Ectodermal cell (in vitro differentiated cells): Measurements from ENCODE around the gene HACE1. TPM values are rescaled to one million over a fixed set of nuclear protein-coding genes. Genes with fewer than 3 reads are reported as not detected.
"Not testable (repeated sequence)": the region's sequence is repeated elsewhere in the genome, so short reads cannot be mapped to it uniquely, and the experiment has no call there.

ENCODE experiments used
- H3K27ac ChIP-seq: 2 replicates; pipeline ENCODE4 v1.7.0; 2013; ENCODE audit warnings: mild to moderate bottlenecking, low read depth, low read length; ENCODE audit not compliant: insufficient read depth, poor library complexity, severe bottlenecking
- H3K27me3 ChIP-seq: 2 replicates; pipeline ENCODE4 v1.7.0; 2013; ENCODE audit warnings: mild to moderate bottlenecking, low read length; ENCODE audit not compliant: insufficient read depth, control insufficient read depth, poor library complexity, severe bottlenecking
- H3K36me3 ChIP-seq: one replicate; pipeline ENCODE4 v1.7.0; 2013; ENCODE audit warnings: low read length; ENCODE audit not compliant: control insufficient read depth, insufficient read depth
- H3K4me1 ChIP-seq: one replicate; pipeline ENCODE4 v1.7.0; 2013; ENCODE audit warnings: low read length; ENCODE audit not compliant: control insufficient read depth, insufficient read depth
- H3K4me3 ChIP-seq: 2 replicates; pipeline ENCODE4 v1.7.0; 2013; ENCODE audit warnings: low read depth, low read length, control low read depth; ENCODE audit not compliant: insufficient read depth
- H3K9me3 ChIP-seq: 2 replicates; pipeline ENCODE4 v1.7.0; 2013; ENCODE audit warnings: mild to moderate bottlenecking, low read length, moderate library complexity; ENCODE audit not compliant: control insufficient read depth
- WGBS, 2 experiments: methylation state at CpG; one replicate each; pipeline ENCODE4 v1.1.7; 2013; ENCODE audit warnings: missing lambda C conversion rate in 2 of 2; 5-methylcytosine and 5-hydroxymethylcytosine counted together
- polyA plus RNA-seq, 4 experiments: library from polyadenylated mRNA; stranded (reverse); fragments of 50-300 nt; gene quantifications; one replicate each; pipeline ENCODE4 v1.2.3, GENCODE V29; 2013

Gene HACE1, protein sequence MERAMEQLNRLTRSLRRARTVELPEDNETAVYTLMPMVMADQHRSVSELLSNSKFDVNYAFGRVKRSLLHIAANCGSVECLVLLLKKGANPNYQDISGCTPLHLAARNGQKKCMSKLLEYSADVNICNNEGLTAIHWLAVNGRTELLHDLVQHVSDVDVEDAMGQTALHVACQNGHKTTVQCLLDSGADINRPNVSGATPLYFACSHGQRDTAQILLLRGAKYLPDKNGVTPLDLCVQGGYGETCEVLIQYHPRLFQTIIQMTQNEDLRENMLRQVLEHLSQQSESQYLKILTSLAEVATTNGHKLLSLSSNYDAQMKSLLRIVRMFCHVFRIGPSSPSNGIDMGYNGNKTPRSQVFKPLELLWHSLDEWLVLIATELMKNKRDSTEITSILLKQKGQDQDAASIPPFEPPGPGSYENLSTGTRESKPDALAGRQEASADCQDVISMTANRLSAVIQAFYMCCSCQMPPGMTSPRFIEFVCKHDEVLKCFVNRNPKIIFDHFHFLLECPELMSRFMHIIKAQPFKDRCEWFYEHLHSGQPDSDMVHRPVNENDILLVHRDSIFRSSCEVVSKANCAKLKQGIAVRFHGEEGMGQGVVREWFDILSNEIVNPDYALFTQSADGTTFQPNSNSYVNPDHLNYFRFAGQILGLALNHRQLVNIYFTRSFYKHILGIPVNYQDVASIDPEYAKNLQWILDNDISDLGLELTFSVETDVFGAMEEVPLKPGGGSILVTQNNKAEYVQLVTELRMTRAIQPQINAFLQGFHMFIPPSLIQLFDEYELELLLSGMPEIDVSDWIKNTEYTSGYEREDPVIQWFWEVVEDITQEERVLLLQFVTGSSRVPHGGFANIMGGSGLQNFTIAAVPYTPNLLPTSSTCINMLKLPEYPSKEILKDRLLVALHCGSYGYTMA
- polyA plus RNA-seq (2013, experiment 1 of 4), result 20.4 TPM
- polyA plus RNA-seq (2013, experiment 2 of 4), result 21.4 TPM
- polyA plus RNA-seq (2013, experiment 3 of 4), result 19.8 TPM
- polyA plus RNA-seq (2013, experiment 4 of 4), result 22.5 TPM

DNA sequence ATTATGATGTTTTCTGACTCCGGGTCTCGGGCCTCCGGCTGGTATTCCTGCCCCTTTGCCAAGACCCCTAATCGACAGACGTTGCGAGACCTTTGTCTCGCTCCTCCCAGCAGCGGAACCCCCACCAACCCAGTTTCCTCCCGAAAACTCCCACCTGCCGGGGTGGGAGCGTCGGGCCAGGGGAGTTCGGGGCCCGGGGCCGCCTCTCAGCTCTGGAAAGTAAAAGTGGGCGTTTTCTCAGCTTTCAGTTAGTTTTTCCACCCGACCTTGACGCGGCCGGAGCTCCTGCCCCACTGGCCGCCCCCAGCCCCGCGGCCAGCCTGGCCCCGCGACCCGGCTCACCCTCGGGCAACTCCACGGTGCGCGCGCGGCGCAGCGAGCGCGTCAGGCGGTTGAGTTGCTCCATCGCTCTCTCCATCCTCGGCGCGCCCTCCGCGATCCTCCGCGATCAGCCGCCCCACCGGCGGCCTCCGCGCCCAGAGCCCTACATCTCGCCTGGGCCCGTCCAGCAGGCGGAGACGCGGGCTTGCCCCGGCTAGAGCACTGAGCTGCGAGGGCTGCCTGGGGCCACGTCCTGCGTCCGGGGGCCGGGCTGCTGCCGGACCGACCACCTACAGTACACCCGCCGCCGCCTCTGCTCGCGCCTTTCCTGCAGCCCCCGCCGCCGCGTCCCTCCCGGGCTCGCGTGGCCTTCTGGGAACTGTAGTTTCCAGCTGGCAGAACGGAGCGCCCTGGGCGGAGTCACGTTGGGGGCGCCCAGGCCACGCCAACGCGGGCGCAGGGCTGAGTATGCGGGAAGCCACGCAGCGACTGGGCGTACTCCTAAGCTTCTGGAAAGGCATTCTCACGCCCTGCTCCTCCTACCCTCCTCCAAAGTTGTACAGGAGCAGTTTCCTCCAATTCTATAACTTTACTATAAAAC lies at the start of gene HACE1:
Gene HACE1 (minus strand): TSS at position 695 of the 922 bp plus-strand sequence. CDS start 277 bp downstream, at position 418.
- peak within 1 kb of the TSS; percentile 56 for H3K27ac ChIP-seq
- H3K4me3 ChIP-seq, result peak within 1 kb of the TSS; percentile 67
- no peaks in the 10 kb centered on the region for H3K36me3 ChIP-seq
- H3K4me1 ChIP-seq, result peaks cover 4% of the 10 kb centered on the region
- WGBS, 2 experiments, result 0% methylated on average over 89 of the region's 89 CpGs
- H3K27me3 ChIP-seq, result no peaks in the 10 kb centered on the region
- no peaks in the 10 kb centered on the region for H3K9me3 ChIP-seq

DNA sequence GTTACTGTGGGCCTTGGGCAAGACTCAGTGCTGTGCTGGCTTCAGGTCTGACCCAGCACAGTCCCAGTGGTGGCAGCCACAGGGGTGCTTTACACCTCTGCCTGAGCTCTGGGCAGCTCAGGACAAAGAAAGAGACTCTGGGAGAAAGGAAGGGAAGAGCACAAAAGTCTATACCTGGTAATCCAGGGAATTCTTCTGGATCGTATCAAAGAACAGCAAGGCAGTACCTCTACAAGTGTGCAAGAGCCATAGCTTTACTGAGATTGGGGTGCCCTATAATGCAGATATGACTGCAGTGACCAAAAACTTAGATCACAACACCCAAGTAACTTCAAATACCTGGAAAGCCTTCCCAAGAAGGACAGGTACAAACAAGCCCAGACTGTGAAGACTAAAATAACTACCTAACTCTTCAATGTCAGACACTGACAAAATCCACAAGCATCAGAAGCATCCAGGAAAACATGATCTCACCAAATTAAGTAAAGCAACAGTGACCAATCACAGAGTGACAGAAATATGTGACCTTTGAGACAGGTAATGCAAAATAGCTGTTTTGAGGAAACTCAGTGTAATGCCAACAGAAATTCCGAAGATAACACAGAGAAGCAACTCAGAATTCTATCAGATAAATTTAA lies 49.3 kb upstream of the HACE1 start:
- 95% methylated on average over 2 of the region's 2 CpGs for WGBS, 2 experiments
- Histone ChIP-seq H3K27me3 (no peaks in the 10 kb centered on the region), H3K27ac (no peak overlapping the region), H3K9me3 (no peaks in the 10 kb centered on the region), H3K36me3 (no peaks in the 10 kb centered on the region), H3K4me1 (no peaks in the 10 kb centered on the region), H3K4me3 (no peak overlapping the region)

DNA sequence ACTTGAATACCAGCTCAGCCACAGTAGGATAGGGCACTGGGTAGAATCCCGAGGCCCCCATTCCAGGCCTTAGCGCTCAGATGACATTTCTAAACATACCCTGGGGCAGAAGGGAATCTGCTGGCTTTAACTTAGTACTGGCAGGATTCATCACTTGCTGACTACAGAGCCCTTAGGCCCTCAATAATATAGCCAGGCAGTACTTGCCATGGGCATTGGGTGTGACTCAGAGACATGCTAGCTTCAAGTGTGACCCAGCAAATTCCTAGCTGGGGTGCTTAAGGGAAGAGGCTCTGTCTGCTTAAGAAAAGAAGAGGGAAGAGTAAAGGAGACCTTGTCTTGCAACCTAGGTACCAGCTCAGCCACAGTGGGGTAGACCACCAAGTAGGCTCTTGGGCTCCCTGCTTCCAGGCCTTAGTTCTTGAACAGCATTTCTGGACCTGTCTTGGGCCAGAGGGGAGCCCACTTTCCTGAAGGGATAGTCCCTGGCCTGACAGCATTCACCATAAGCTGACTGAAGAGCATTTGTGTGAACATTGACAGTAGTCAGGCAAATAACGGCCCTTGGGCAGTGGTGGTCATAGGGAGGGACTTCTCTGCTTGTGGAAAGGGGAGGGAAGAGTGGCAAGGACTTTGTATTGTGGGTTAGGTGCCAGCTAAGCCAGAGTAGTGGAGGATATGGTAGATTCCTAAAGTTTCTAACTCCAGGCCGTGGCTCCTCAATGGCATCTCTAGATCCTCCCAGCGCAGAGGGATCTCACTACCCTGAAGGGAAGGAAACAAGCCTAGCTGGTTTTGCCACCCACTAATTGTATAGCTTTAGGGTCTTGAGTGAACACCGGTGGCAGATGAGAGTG lies 48.5 kb upstream of the HACE1 start:
- no peak overlapping the region for H3K27ac ChIP-seq
- H3K36me3 ChIP-seq, result no peaks in the 10 kb centered on the region
- H3K27me3 ChIP-seq, result no peaks in the 10 kb centered on the region
- no peak overlapping the region for H3K4me3 ChIP-seq
- no peaks in the 10 kb centered on the region for H3K9me3 ChIP-seq
- WGBS, 2 experiments, result 95 to 96% methylated on average over 6 of the region's 6 CpGs
- no peaks in the 10 kb centered on the region for H3K4me1 ChIP-seq

DNA sequence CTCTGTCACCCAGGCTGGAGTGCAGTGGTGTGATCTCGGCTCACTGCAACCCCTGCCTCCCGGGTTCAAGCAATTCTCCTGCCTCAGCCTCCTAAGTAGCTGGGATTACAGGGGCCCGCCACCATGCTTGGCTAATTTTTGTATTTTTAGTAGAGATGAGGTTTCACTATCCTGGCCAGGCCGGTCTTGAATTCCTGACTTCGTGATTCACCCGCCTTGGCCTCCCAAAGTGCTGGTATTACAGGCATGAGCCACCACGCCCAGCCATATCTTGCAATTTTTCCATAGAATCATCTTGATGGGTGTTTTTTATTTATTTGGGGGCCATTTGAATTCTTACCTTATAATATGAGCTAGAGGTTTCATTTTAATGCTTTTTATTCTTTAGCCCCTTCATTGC lies 39.2 kb upstream of the HACE1 start:
- H3K27ac ChIP-seq, H3K36me3 ChIP-seq, H3K4me1 ChIP-seq, H3K4me3 ChIP-seq, H3K9me3 ChIP-seq, H3K27me3 ChIP-seq: not testable (repeated sequence)
- WGBS, 2 experiments, result 93 to 95% methylated on average over 7 of the region's 7 CpGs

DNA sequence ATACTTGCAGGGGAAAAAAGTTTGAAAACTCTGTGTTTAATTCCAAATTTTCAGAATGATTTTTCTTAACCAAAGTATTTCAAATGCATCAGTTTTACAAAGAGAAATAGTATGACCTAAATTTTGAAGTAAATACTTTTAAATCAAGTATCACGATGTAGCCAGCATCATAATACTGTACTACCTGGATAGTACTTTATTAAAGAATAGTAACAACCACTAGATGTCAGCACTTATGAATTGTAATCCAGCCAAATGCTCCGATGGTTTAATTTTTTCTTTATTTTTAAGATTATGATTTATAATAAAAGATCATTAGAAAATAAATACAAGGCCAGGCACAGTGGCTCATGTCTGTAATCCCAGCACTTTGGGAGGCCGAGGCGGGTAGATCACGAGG lies 37.2 kb upstream of the HACE1 start:
- 92 to 93% methylated on average over 4 of the region's 5 CpGs for WGBS, 2 experiments
- Histone ChIP-seq H3K36me3 (no peaks in the 10 kb centered on the region), H3K9me3 (no peaks in the 10 kb centered on the region), H3K4me1 (no peaks in the 10 kb centered on the region), H3K27me3 (no peaks in the 10 kb centered on the region), H3K4me3 (no peak overlapping the region), H3K27ac (no peak overlapping the region)

DNA sequence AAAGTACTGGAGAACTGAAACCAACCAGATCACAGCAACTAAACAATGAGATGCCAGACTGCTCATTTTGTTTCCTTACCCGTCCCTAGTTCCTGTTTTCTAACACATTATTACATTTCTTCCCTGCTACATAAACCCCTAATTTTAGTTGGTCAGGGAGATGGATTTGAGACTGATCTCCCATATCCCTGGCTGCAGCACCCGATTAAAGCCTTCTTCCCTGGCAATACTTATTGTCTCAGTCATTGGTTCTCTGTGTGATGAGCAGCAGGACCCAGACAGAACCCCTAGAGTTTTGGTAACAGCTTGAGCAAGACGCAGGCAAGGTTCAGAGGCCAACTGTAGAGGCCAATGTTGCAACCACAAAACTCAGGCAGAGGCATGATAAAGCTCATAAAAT lies 28.3 kb upstream of the HACE1 start:
- no peaks in the 10 kb centered on the region for H3K27me3 ChIP-seq
- H3K27ac ChIP-seq, result no peak overlapping the region
- WGBS, 2 experiments, result 85 to 91% methylated on average over 3 of the region's 3 CpGs
- no peaks in the 10 kb centered on the region for H3K9me3 ChIP-seq
- H3K4me1 ChIP-seq, result no peaks in the 10 kb centered on the region
- no peak overlapping the region for H3K4me3 ChIP-seq
- H3K36me3 ChIP-seq, result no peaks in the 10 kb centered on the region

DNA sequence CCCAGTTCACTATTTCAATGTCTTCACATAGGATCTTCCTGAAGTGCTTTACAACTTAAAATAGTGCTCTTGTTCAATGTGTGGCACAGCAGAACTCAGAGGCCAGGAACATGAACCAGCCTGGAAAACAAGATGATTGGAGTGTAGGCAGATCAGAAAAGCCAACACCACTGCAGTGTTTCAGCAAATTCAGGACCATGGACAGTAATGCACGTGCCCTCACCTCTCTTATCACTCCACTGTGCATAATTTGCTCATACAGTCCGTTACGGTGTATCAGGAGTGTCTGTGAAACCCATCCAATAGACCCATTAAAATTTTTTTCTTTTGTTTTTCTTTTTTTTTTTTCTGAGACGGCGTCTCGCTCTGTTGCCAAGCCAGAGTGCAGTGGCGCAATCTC lies 27.6 kb upstream of the HACE1 start:
- 86% methylated on average over 7 of the region's 7 CpGs for WGBS, 2 experiments

DNA sequence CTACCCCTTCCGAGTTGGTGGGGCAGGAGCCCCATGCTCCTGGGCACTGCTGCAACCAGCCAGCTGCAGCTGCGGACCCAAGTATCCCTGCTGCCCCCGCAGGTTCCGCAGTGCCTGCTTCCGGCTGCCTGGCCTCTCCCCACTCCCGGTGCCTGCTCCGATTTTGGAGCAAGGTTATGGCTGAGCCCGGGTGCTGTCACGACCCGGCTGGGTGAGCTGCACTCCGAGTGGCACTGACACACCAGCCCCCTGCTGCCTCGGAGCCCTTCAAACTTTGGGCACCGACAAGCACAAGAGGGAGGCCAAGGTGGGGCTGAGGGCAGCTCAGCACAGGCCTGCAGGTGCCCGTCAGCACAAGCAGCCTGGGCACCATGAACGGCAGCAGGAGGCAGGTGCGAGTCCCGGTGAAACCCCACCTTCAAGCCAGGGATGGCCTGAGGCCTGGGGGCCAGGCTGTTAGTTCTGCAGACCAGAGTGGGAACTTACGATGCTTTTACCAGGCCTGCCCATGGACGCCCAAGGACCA lies 25.9 kb upstream of the HACE1 start:
- Histone ChIP-seq H3K4me3 (no peak overlapping the region), H3K36me3 (no peaks in the 10 kb centered on the region), H3K27ac (no peak overlapping the region), H3K9me3 (no peaks in the 10 kb centered on the region), H3K27me3 (no peaks in the 10 kb centered on the region), H3K4me1 (no peaks in the 10 kb centered on the region)
- WGBS, 2 experiments, result 91% methylated on average over 19 of the region's 19 CpGs

More for the DNA sequence above, 27.6 kb upstream of the HACE1 start:
- no peaks in the 10 kb centered on the region for H3K27me3 ChIP-seq
- no peaks in the 10 kb centered on the region for H3K4me1 ChIP-seq
- H3K9me3 ChIP-seq, result no peaks in the 10 kb centered on the region
- H3K36me3 ChIP-seq, result no peaks in the 10 kb centered on the region
- no peak overlapping the region for H3K27ac ChIP-seq
- H3K4me3 ChIP-seq, result no peak overlapping the region
